Mesendoderm (in vitro differentiated cells): Measurements from ENCODE around the gene ZNF563.

Source experiments
- DNase-seq: peaks from one replicate; pipeline ENCODE4 v3.0.0; 2013
- H2AK5ac ChIP-seq: 2 replicates; pipeline ENCODE4 v1.6.1; 2013; ENCODE audit warnings: low read length, inconsistent platforms
- H2BK120ac ChIP-seq: 2 replicates; pipeline ENCODE4 v1.6.1; 2013; ENCODE audit warnings: low read depth, mild to moderate bottlenecking, low read length, moderate library complexity, mixed read lengths
- H2BK15ac ChIP-seq: replicated peaks from 2 replicates; pipeline ENCODE4 v1.6.1; 2013; ENCODE audit warnings: low read depth, mild to moderate bottlenecking, moderate library complexity
- H2BK5ac ChIP-seq: 2 replicates; pipeline ENCODE4 v1.6.1; 2013; ENCODE audit warnings: low read length, inconsistent platforms
- H3K18ac ChIP-seq: 2 replicates; pipeline ENCODE4 v1.6.1; 2013; ENCODE audit warnings: mild to moderate bottlenecking, low read length, mixed read lengths
- H3K23ac ChIP-seq: one replicate; pipeline ENCODE4 v1.6.1; 2013; ENCODE audit warnings: low read length
- H3K27ac ChIP-seq: 2 replicates; pipeline ENCODE4 v1.5.1; 2013; ENCODE audit warnings: low read depth, mild to moderate bottlenecking, inconsistent platforms, low read length, moderate library complexity
- H3K27me3 ChIP-seq: 2 replicates; pipeline ENCODE4 v1.6.1; 2013; ENCODE audit warnings: low read length, control low read depth, mild to moderate bottlenecking, inconsistent platforms; ENCODE audit not compliant: insufficient read depth, poor library complexity
- H3K36me3 ChIP-seq: 2 replicates; pipeline ENCODE4 v1.6.1; 2013; ENCODE audit warnings: low read length, inconsistent platforms; ENCODE audit not compliant: control insufficient read depth, insufficient read depth
- H3K4ac ChIP-seq: one replicate; pipeline ENCODE4 v1.6.1; 2013; ENCODE audit warnings: low read depth, mild to moderate bottlenecking, low read length, moderate library complexity
- H3K4me1 ChIP-seq: 2 replicates; pipeline ENCODE4 v1.6.1; 2013; ENCODE audit warnings: low read depth, low read length, inconsistent platforms; ENCODE audit not compliant: control insufficient read depth
- H3K4me2 ChIP-seq: 2 replicates; pipeline ENCODE4 v1.6.1; 2013; ENCODE audit warnings: low read length
- H3K4me3 ChIP-seq: 2 replicates; pipeline ENCODE4 v1.5.1; 2013; ENCODE audit warnings: mild to moderate bottlenecking, low read length
- H3K56ac ChIP-seq: one replicate; pipeline ENCODE4 v1.6.1; 2013; ENCODE audit warnings: low read length
- H3K79me1 ChIP-seq: 2 replicates; pipeline ENCODE4 v1.6.1; 2013; ENCODE audit warnings: low read length, inconsistent platforms
- H3K79me2 ChIP-seq: 2 replicates; pipeline ENCODE4 v1.6.1; 2013; ENCODE audit warnings: mild to moderate bottlenecking, low read length; ENCODE audit not compliant: control insufficient read depth, insufficient read depth
- H3K9ac ChIP-seq: 2 replicates; pipeline ENCODE4 v1.6.1; 2013; ENCODE audit warnings: low read length, inconsistent platforms
- H4K5ac ChIP-seq: one replicate; pipeline ENCODE4 v1.6.1; 2013; ENCODE audit warnings: low read length
- H4K8ac ChIP-seq: one replicate; pipeline ENCODE4 v1.6.1; 2013; ENCODE audit warnings: low read depth, mild to moderate bottlenecking, control low read depth, low read length, moderate library complexity
- WGBS: extraction: QIAGEN DNeasy Blood & Tissue Kit; methylation state at CpG from one replicate; pipeline ENCODE4 v1.1.7; 2013; ENCODE audit warnings: low lambda C conversion rate, missing lambda C conversion rate; ENCODE audit not compliant: insufficient coverage; ENCODE audit errors: extremely low coverage; 5-methylcytosine and 5-hydroxymethylcytosine counted together

The ZNF563 gene

DNA sequence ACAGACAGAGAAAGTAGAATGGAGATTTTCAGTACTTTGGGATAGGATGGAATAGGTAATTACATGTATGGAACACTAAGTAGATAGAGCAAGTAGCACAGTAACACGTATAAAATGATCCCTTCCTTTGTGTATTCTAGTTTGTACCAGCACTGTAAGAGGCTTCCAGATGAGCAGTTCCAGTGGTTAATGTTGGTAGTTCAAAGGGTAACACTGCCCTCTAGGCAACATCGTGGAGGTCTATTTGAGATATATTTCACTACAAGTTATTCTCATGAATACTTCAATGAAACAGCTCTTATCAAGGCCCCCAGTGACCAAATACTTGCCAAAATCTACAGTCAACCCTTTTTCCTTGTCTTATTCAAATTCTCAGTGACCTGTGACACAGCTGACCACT, 13.5 kb upstream of the ZNF563 start:
- Histone ChIP-seq H2BK120ac (no peak overlapping the region), H3K79me2 (no peaks in the 10 kb centered on the region), H4K8ac (no peak overlapping the region), H3K56ac (no peak overlapping the region), H2BK15ac (no peak overlapping the region), H3K27me3 (no peaks in the 10 kb centered on the region), H3K27ac (no peak overlapping the region), H3K23ac (no peak overlapping the region), H3K79me1 (no peaks in the 10 kb centered on the region), H3K18ac (no peak overlapping the region), H2AK5ac (no peak overlapping the region), H3K9ac (no peak overlapping the region), H2BK5ac (no peak overlapping the region), H3K4me3 (no peak overlapping the region), H3K4ac (no peak overlapping the region), H4K5ac (no peak overlapping the region), H3K4me2 (no peak overlapping the region), H3K4me1 (no peaks in the 10 kb centered on the region), H3K36me3 (peaks cover 2% of the 10 kb centered on the region)
- no peak for DNase-seq
- WGBS: no CpG with 5 or more reads among the region's 2 CpGs

DNA sequence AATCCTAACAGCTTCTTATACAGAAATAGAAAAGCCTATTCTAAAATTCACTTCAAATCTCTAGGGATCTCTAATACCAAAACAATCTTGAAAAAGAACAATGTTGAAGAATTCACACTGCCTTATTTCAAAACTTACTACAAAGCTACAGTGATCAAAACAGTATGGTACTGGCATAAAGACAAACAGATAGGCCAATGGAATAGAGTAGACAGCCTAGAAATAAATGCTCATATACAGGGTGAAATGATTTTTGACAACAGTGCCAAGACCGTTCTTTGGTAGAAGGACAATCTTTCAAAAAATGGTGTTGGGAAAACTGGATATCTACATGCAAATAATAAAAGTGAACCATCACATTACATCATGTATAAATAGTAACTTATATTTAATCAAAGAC, 11.8 kb upstream of the ZNF563 start:
- Histone ChIP-seq H3K23ac (no peak overlapping the region), H4K8ac (no peak overlapping the region), H2BK5ac (no peak overlapping the region), H3K79me1 (no peaks in the 10 kb centered on the region), H3K79me2 (no peaks in the 10 kb centered on the region), H3K9ac (no peak overlapping the region), H3K4me1 (no peaks in the 10 kb centered on the region), H3K4me3 (no peak overlapping the region), H3K36me3 (no peaks in the 10 kb centered on the region), H2AK5ac (no peak overlapping the region), H3K56ac (no peak overlapping the region), H3K18ac (no peak overlapping the region), H3K27me3 (no peaks in the 10 kb centered on the region), H3K4me2 (no peak overlapping the region), H3K4ac (no peak overlapping the region), H2BK120ac (no peak overlapping the region), H3K27ac (no peak overlapping the region), H2BK15ac (no peak overlapping the region), H4K5ac (no peak overlapping the region)
- DNase-seq: no peak
- no CpG with 5 or more reads among the region's 1 CpG for WGBS

DNA sequence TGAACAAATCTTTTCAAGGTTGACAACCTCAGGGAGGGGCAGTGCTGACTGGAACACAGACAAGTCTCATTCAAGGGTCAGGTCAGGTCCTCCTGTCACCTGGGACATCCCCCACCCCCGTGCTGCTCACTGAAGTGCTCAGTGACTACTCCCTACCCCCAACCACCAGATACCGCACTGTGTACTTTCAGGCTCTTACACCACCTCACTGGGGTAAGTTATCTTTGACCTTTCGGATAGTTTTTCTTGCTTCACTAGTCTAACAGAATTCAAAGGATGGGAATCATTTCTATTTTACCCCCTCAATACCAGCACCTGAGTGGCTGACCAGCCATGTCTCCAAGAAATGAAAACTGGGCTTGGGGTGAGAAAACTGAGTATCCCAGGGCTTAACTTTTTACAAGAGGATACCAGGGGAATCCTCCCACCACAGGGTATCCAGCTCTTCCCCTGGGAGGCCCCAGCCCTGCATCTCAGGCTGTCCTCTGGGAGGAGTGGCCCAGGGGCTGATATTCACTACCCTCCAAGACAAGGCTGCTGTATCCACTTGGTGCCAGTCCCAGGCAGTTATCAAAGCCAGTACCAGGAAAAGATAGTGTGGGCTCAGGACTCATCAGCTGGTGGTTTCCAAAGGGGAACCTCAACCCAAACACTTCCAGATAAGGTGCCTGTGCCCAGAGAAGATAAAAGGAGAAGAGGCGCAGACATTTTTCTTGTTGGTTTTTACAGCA, 2.1 kb downstream of the ZNF563 start:
- no peak overlapping the region for H3K9ac ChIP-seq
- no CpG with 5 or more reads among the region's 4 CpGs for WGBS
- peaks cover 2% of the 10 kb centered on the region for H3K4me1 ChIP-seq
- no peak overlapping the region for H3K4ac ChIP-seq
- H3K27me3 ChIP-seq: no peaks in the 10 kb centered on the region
- no peak overlapping the region for H3K4me3 ChIP-seq
- H3K79me2 ChIP-seq: no peaks in the 10 kb centered on the region
- no peak for DNase-seq
- no peak overlapping the region for H3K4me2 ChIP-seq
- H4K8ac ChIP-seq: no peak overlapping the region
- H2AK5ac ChIP-seq: no peak overlapping the region
- no peaks in the 10 kb centered on the region for H3K36me3 ChIP-seq
- H3K27ac ChIP-seq: no peak overlapping the region
- H3K79me1 ChIP-seq: no peaks in the 10 kb centered on the region
- no peak overlapping the region for H3K23ac ChIP-seq
- no peak overlapping the region for H2BK15ac ChIP-seq
- H3K18ac ChIP-seq: no peak overlapping the region
- H2BK5ac ChIP-seq: no peak overlapping the region
- no peak overlapping the region for H4K5ac ChIP-seq
- no peak overlapping the region for H3K56ac ChIP-seq
- no peak overlapping the region for H2BK120ac ChIP-seq

DNA sequence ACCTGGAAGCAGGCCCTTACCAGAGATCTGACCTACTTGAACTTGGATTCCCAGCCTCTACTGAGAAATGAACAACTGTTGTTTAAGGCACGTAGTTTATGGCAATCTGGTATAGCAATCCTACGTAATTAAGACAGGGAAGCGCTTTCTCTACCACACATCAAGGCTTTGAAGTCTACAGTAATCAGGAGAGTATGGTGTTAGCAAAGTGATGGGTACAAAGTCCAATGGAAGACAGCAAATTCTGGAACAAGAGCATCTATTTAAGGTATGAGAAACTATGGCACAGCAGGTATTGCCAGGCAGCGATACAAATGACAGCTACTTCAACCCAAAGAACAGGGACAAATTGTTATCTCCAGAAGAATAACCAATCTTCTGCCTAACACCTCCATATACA, 3.1 kb downstream of the ZNF563 start:
- H4K8ac ChIP-seq: no peak overlapping the region

DNA sequence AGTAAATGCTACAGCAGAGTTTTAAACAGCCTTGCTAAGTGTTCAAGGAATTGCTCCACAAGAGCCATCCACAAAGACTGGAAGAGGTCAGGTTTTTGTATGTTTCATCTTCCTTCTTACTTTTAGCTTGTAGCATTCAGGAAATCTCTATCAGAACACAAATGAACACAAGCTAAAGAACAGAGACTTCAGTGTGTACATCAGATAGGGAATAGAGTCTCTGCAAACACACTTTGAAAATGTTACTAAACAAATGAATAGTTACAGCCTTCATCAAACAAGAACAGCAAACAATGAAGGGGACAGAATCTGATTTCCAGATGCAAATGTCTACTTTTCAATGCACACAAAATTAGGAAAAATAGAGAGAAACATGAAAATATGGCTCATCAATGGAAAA, 7.7 kb downstream of the ZNF563 start:
- Histone ChIP-seq H3K4me1 (no peaks in the 10 kb centered on the region), H3K4ac (no peak overlapping the region), H3K9ac (no peak overlapping the region), H3K27me3 (no peaks in the 10 kb centered on the region), H4K5ac (no peak overlapping the region), H4K8ac (no peak overlapping the region), H3K27ac (no peak overlapping the region), H3K79me1 (no peaks in the 10 kb centered on the region), H2AK5ac (no peak overlapping the region), H2BK15ac (no peak overlapping the region), H2BK5ac (no peak overlapping the region), H3K4me3 (no peak overlapping the region), H3K36me3 (no peaks in the 10 kb centered on the region), H3K18ac (no peak overlapping the region), H3K79me2 (no peaks in the 10 kb centered on the region), H3K4me2 (no peak overlapping the region), H3K56ac (no peak overlapping the region), H2BK120ac (no peak overlapping the region), H3K23ac (no peak overlapping the region)
- DNase-seq: no peak

More for the DNA sequence above, 3.1 kb downstream of the ZNF563 start:
- H4K5ac ChIP-seq: no peak overlapping the region
- no peaks in the 10 kb centered on the region for H3K79me1 ChIP-seq
- H3K9ac ChIP-seq: no peak overlapping the region
- no peak for DNase-seq
- H3K36me3 ChIP-seq: no peaks in the 10 kb centered on the region
- no peak overlapping the region for H3K4me3 ChIP-seq
- peaks cover 2% of the 10 kb centered on the region for H3K4me1 ChIP-seq
- H3K23ac ChIP-seq: no peak overlapping the region
- H2BK15ac ChIP-seq: no peak overlapping the region
- H2BK120ac ChIP-seq: no peak overlapping the region
- no peaks in the 10 kb centered on the region for H3K27me3 ChIP-seq
- H3K27ac ChIP-seq: no peak overlapping the region
- H3K4ac ChIP-seq: no peak overlapping the region
- no peak overlapping the region for H2AK5ac ChIP-seq
- no peak overlapping the region for H3K56ac ChIP-seq
- no peaks in the 10 kb centered on the region for H3K79me2 ChIP-seq
- H2BK5ac ChIP-seq: no peak overlapping the region
- no CpG with 5 or more reads among the region's 4 CpGs for WGBS
- H3K18ac ChIP-seq: no peak overlapping the region
- no peak overlapping the region for H3K4me2 ChIP-seq

DNA sequence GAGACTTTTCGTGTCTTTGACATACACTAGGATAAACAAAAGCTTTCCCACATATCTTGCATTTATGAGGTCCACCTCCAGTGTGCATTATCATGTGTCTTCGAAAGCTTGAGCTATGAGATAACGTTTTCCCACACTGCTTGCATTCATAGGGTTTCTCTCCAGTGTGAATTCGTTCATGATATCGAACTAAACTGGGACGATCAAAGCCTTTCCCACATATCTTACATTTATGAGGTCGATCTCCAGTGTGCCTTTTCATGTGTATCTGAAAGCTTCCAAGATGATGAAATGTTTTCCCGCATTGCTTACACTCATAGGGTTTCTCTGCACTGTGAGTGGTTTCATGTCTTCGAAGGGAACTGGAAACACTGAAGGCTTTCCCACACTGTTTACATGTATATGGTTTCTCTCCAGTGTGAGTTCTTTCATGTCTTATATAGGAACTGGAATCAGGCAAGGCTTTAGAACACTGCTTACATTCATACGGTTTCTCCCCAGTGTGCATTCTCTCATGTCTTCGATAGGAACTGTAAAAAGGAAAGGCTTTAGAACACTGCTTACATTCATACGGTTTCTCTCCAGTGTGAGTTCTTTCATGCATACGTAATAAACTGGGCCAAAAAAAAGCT, 14.5 kb downstream of the ZNF563 start:
- Histone ChIP-seq H3K36me3 (no peaks in the 10 kb centered on the region), H3K4me1 (no peaks in the 10 kb centered on the region), H4K8ac (no peak overlapping the region), H3K4ac (no peak overlapping the region), H2BK120ac (no peak overlapping the region), H4K5ac (no peak overlapping the region), H3K4me3 (peak overlapping the region; percentile 18), H3K27me3 (no peaks in the 10 kb centered on the region), H3K23ac (no peak overlapping the region), H3K79me2 (no peaks in the 10 kb centered on the region), H3K9ac (no peak overlapping the region), H3K18ac (no peak overlapping the region), H2AK5ac (no peak overlapping the region), H3K56ac (no peak overlapping the region), H2BK5ac (no peak overlapping the region), H3K27ac (no peak overlapping the region), H2BK15ac (no peak overlapping the region), H3K79me1 (no peaks in the 10 kb centered on the region), H3K4me2 (no peak overlapping the region)
- WGBS: no CpG with 5 or more reads among the region's 13 CpGs
- no peak for DNase-seq
